ENCODE results near the gene NUP50.

NUP50 gene

DNA sequence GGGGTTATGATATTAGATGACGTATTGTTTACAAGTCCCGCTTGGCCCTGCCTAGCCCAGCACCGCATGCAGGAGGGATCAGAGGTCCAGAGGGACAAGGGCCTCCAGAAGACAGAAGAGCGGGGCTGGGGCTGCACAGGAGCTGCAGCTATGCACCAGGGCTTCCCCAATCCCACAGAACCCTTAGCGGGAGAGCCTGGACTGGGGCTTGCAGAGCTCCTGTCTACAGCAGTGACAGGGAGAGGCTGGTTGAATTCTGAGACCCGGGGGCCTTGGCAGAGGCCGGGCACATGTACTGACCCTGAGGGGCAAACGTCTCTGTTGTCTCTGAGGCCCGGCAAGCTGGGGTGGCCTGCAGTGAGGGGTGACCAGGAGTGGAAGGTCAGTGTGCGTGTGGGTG lies 70.1 kb downstream of the NUP50 start:
- no peak for DNase-seq

DNA sequence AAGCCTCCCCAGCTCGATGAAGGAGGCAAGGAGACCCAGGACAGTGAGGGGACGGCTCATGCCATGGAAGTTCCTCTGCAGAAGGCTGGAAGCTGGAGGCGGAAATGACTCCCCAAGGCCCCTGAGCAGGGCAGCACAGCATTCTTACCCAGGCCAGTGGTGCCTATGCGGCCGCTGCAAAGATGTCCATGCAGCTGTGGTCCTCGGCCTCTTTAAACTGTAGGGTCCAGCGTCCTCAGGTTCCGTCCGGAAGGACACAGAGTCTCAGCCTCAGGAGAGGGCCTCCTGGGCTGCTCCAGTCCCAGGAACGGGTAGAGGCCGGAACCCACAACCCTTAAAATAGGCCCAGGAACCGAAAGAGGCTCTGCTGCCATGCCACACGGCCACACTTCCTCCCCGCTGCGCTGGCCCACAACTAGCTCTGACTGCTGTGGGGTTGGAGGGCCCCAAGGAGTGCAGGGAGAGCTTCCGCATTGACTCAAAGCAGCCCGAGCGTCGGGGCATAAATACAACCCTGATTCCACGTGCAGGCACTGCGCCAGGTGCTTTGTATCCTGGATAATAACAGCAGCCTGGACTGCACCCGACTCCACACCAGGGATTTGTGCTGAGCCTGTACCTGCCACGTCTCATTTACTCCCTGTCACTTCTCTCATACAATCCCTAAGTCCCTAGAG lies 71.5 kb downstream of the NUP50 start:
- DNase-seq: no peak

DNA sequence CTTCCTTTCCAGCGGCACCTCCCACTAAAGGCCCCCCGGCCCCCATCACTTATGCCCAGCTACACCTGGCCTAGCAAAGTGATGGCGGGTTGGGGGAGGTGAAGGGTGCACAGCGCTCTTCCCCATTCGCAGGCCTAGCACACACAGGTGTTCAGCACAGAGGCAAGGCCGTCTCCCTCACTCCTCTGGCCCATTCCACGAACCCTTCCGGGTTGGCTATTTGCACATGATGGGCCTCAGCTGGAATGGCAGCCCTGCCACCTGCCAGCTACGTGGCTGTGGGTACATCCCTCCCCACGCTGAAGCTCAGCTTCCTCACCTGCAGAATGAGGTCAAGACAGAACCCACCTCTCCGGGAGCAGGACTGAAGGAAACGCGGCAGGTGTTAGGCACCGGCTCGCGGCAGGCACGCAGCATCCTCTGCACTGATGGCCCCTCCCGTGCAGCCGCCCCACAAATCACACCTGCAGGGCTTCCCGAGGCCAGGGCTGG lies 72.2 kb downstream of the NUP50 start:
- no peak for DNase-seq

DNA sequence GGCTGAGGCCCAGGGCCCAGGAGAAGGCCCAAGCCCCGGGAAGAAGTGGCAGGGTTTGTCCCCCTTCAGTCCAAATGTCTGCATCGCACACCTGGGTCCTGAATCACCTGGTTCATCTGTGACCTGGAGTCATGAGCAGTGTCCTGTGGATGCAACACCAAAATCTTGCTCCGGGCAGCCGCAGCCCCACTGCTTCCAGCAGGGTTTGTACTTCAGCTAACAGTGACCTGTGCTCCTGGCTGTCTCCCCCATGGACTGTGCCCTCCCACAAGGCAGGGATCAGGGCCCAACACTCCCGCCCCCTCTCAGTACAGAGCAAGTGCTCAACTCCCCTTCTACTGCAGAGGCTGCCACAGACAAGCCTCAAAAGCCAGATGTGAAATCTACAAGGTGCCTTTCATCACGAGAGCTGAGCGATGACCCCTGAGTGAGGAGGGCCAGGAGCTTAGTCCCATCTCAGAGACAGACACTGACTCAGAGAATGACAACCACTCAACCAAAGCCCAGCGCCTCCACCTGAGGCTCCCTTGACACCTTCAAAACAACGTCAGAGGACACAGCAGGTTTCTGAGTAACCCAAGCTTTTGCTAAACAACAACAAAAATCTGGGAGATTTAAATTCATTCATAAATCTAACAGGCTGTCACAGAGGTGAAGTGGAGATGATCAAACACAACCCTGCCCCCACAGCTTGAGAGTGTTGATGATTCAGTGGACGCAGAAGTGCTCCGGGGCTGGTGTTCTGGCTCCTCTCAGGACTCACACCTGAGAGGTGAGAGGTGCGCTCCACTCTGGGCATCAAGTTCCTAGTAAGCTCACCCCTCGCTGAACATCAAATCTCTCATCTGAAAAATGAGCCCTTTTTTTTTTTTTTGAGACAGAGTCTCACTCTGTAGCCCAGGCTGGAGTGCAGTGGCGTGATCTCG lies 73.6 kb downstream of the NUP50 start:
- no peak for DNase-seq
